ENCODE data around the gene CAMSAP1. TPM values are rescaled to one million over a fixed set of nuclear protein-coding genes. Genes with fewer than 3 reads are reported as not detected.

Gene CAMSAP1
- total RNA-seq, 1 experiment from 2014 or later, result 52.7 TPM

GRCh38 chr9:135772702-135773493 lies 134.4 kb downstream of the CAMSAP1 start:
- WGBS (ENCODE audit: extremely low coverage, insufficient read length, low lambda C conversion rate), result no CpG with 5 or more reads among the region's 36 CpGs
- DNase-seq, result no peak

More at GRCh38 chr9:135772702-135773493, 134.4 kb downstream of the CAMSAP1 start:
- no peak overlapping the region for H3K9ac ChIP-seq (ENCODE audit: extremely low read depth, insufficient read length, low read length)
- H3K36me3 Mint-ChIP-seq (ENCODE audit: insufficient read depth in 1 of 3, low read depth in 3 of 3), result no peaks in the 10 kb centered on the region
- H3K9me3 Mint-ChIP-seq, result no peaks in the 10 kb centered on the region
- H2BK15ac ChIP-seq (ENCODE audit: low read depth, low read length), result no peak overlapping the region
- no peak overlapping the region for H3K18ac ChIP-seq (ENCODE audit: insufficient read length, low read depth, low read length)
- H3K27me3 Mint-ChIP-seq (ENCODE audit: low read depth), result no peaks in the 10 kb centered on the region
- H3K79me2 ChIP-seq (ENCODE audit: insufficient read depth, low read length), result no peaks in the 10 kb centered on the region
- no peak overlapping the region for H2BK120ac ChIP-seq (ENCODE audit: low read depth, low read length, poor library complexity, severe bottlenecking)
- no peak overlapping the region for H3K56ac ChIP-seq (ENCODE audit: insufficient read length, low read depth, low read length)
- peaks cover 2% of the 10 kb centered on the region for H4K20me1 ChIP-seq (ENCODE audit: control insufficient read depth, insufficient read depth, insufficient read length)
- H4K5ac ChIP-seq (ENCODE audit: insufficient read length, low read depth, low read length), result no peak overlapping the region
- H2BK20ac ChIP-seq (ENCODE audit: low read depth, low read length, poor library complexity, severe bottlenecking), result no peak overlapping the region
- no peak overlapping the region for H3K4me2 ChIP-seq (ENCODE audit: insufficient read depth, insufficient read length, low read length)
- no peak overlapping the region for H3K4ac ChIP-seq (ENCODE audit: low read depth, low read length)
- no peak overlapping the region for H3K27ac ChIP-seq (ENCODE audit: insufficient read length, low read depth, low read length)
- no peak overlapping the region for H3K4me3 Mint-ChIP-seq
- no peak overlapping the region; the same call in 1 of the 2 replicates for H3K14ac ChIP-seq (ENCODE audit: insufficient read depth, low read length)
- H2BK12ac ChIP-seq (ENCODE audit: insufficient read length, low read depth, low read length), result no peak overlapping the region
- no peak overlapping the region for H3K23ac ChIP-seq (ENCODE audit: insufficient read length, low read depth, low read length)
- H2BK5ac ChIP-seq (ENCODE audit: insufficient read length, low read length), result no peak overlapping the region
- H3K4me1 Mint-ChIP-seq, result no peaks in the 10 kb centered on the region
- no peaks in the 10 kb centered on the region for H3K9me3 ChIP-seq (ENCODE audit: control insufficient read depth, low read depth, low read length)
- no peak overlapping the region for H4K91ac ChIP-seq (ENCODE audit: insufficient read length, low read depth, low read length)
- no peak overlapping the region for H4K8ac ChIP-seq (replicated peaks; ENCODE audit: insufficient read length, low read depth, low read length)
- TF ChIP-seq, protein P1, sequence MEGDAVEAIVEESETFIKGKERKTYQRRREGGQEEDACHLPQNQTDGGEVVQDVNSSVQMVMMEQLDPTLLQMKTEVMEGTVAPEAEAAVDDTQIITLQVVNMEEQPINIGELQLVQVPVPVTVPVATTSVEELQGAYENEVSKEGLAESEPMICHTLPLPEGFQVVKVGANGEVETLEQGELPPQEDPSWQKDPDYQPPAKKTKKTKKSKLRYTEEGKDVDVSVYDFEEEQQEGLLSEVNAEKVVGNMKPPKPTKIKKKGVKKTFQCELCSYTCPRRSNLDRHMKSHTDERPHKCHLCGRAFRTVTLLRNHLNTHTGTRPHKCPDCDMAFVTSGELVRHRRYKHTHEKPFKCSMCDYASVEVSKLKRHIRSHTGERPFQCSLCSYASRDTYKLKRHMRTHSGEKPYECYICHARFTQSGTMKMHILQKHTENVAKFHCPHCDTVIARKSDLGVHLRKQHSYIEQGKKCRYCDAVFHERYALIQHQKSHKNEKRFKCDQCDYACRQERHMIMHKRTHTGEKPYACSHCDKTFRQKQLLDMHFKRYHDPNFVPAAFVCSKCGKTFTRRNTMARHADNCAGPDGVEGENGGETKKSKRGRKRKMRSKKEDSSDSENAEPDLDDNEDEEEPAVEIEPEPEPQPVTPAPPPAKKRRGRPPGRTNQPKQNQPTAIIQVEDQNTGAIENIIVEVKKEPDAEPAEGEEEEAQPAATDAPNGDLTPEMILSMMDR (conservative IDR thresholded peaks at IDR 0.05), result no peak
- H2AFZ ChIP-seq (ENCODE audit: low read length), result no peak overlapping the region
- H2AK5ac ChIP-seq (ENCODE audit: insufficient read length, low read length), result no peak overlapping the region
- no peak overlapping the region for H3K27ac Mint-ChIP-seq
- no peaks in the 10 kb centered on the region for H3K4me1 ChIP-seq (ENCODE audit: insufficient read depth, low read length)
- no peak overlapping the region for H3T11ph ChIP-seq (ENCODE audit: low read length)
- H3K23me2 ChIP-seq (ENCODE audit: insufficient read length, low read depth, low read length, poor library complexity, severe bottlenecking), result no peaks in the 10 kb centered on the region
- no peaks in the 10 kb centered on the region for H3K79me1 ChIP-seq (ENCODE audit: insufficient read depth, low read depth, low read length, poor library complexity, severe bottlenecking)
- no peaks in the 10 kb centered on the region for H3K27me3 ChIP-seq (ENCODE audit: insufficient read depth, low read length)

Measured in H9 (cell line).